Type B pancreatic cell (in vitro differentiated cells): ENCODE measurements around the gene ADORA1. TPM values are rescaled to one million over a fixed set of nuclear protein-coding genes. Genes with fewer than 3 reads are reported as not detected.

ENCODE experiments used
- DNase-seq: peaks from one replicate; pipeline ENCODE4 v3.0.0; 2021; ENCODE audit warnings: mixed read lengths; ENCODE audit not compliant: unreplicated experiment; ENCODE audit errors: extremely low spot score
- H3K27ac Mint-ChIP-seq: 2 replicates; pipeline ENCODE4 v1.8.0; 2021; ENCODE audit warnings: mild to moderate bottlenecking, mixed read lengths
- H3K27me3 Mint-ChIP-seq: 2 replicates; pipeline ENCODE4 v1.8.0; 2021; ENCODE audit warnings: mixed read lengths
- H3K36me3 Mint-ChIP-seq: 2 replicates; pipeline ENCODE4 v1.8.0; 2021; ENCODE audit warnings: mixed read lengths
- H3K4me1 Mint-ChIP-seq: one replicate; pipeline ENCODE4 v1.8.0; 2021; ENCODE audit warnings: mixed read lengths; ENCODE audit not compliant: unreplicated experiment
- H3K4me3 Mint-ChIP-seq: 2 replicates; pipeline ENCODE4 v1.8.0; 2021; ENCODE audit warnings: mild to moderate bottlenecking, mixed read lengths
- H3K9me3 Mint-ChIP-seq: 2 replicates; pipeline ENCODE4 v1.8.0; 2021; ENCODE audit warnings: mixed read lengths
- total RNA-seq: library from RNA; stranded (reverse); gene quantifications from 2 replicates; pipeline ENCODE4 v1.2.1, GENCODE V29; 2021; ENCODE audit warnings: low replicate concordance
- TF ChIP-seq, protein P1 (sequence below): fragments of 200-600 bp; sonication (generic); conservative IDR thresholded peaks from 2 replicates; pipeline ENCODE4 v1.5.0; 2021; ENCODE audit warnings: antibody characterized with exemption, mild to moderate bottlenecking

Gene ADORA1
- total RNA-seq, 1 donor from 2014 or later, result 2.7 TPM

DNA sequence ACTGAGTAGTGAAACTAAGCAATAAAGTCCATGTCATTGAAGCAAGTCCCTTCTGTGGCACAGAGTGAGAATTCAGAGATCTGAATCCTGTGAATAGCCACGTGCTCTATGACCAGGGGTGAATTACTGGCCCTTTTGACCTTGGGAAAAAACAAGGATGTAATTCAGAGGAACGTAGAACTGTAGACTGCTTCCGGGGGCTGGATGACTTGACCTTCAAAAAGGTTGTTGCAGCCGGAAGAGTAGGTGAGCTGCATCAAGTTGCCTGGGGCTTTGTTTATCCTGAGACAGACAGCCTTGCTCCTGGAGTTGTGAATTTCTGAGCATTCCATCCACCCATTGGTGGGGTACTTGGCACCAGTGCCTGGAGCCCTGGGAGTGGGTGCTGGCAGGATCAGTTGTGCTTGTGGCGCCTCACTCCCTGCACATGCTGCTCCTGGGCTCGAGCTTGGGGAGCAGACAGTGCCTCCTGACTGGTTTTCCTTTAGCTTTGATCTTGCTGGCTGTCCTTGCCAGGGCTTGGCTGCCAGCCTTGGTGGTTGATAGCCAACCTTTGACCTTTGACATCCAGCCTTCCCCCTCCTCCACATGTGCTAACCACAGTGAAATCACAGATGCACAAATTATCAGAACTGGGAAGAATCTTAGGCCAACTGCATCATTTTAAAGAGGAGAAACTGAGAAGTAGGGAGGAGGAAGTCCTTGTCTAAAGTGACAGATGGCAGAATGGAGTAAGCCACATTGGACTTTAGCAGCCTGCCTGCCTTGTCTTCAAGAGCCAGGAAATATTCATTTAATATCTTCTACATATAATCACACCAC, 25.5 kb upstream of the ADORA1 start:
- Mint-ChIP-seq H3K4me1 (peaks cover 13% of the 10 kb centered on the region), H3K27ac (no peak overlapping the region), H3K27me3 (peaks cover 7% of the 10 kb centered on the region), H3K36me3 (no peaks in the 10 kb centered on the region), H3K9me3 (no peaks in the 10 kb centered on the region), H3K4me3 (no peak overlapping the region)
- DNase-seq, result no peak
- TF ChIP-seq, protein P1, sequence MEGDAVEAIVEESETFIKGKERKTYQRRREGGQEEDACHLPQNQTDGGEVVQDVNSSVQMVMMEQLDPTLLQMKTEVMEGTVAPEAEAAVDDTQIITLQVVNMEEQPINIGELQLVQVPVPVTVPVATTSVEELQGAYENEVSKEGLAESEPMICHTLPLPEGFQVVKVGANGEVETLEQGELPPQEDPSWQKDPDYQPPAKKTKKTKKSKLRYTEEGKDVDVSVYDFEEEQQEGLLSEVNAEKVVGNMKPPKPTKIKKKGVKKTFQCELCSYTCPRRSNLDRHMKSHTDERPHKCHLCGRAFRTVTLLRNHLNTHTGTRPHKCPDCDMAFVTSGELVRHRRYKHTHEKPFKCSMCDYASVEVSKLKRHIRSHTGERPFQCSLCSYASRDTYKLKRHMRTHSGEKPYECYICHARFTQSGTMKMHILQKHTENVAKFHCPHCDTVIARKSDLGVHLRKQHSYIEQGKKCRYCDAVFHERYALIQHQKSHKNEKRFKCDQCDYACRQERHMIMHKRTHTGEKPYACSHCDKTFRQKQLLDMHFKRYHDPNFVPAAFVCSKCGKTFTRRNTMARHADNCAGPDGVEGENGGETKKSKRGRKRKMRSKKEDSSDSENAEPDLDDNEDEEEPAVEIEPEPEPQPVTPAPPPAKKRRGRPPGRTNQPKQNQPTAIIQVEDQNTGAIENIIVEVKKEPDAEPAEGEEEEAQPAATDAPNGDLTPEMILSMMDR, result no peak

DNA sequence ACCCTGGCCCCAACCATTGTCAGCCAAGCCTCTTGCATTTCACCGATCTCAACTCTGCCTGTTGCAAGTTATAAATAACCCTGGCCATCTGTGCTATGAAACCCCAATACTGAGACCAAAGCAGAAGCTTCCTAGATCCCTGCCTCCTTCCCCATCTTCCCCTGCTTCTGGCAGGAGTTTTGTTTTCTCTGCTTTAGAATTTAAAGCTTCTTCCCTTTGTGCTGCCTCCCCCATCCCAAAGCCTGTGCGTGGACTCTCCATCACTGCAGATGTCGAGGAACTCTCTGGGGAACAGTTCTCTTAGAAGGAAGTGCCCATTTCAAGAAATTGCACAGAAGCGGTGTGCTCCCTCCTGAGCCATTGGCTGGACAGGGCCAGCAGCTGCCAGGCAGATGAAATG, 24.3 kb upstream of the ADORA1 start:
- TF ChIP-seq, protein P1, result no peak
- H3K9me3 Mint-ChIP-seq, result no peaks in the 10 kb centered on the region
- H3K36me3 Mint-ChIP-seq, result no peaks in the 10 kb centered on the region
- H3K4me3 Mint-ChIP-seq, result no peak overlapping the region
- H3K27me3 Mint-ChIP-seq, result peaks cover 17% of the 10 kb centered on the region
- H3K27ac Mint-ChIP-seq, result no peak overlapping the region
- peaks cover 13% of the 10 kb centered on the region for H3K4me1 Mint-ChIP-seq
- DNase-seq, result no peak

DNA sequence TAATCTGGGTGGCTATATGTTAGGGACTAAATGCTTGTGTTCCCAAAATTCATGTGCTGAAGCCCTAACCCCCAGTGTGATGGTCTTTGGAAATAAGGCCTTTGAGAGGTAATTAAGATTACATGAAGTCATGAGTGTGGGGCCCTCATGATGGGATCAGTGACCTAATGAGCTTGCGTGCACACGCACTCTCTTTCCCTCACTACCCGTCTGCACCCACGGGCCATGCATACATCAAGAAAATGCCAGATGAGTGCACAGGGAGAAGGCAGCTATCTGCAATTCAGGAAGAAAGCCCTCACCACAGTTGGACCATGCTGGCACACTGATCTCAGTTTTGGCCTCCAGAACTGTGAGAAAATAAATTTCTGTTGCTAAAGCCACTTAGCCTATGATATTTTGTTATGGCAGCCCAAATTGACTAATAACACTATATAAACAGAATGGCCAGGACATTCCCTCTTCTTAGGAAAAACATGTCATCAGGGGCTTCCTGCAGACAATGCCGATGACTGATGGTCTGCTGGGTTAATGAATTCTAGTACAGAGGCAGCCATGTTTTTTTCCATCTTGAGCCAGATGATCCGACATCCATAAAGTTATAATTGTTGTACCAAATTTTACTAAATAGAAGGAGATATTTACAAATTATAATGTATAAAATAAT, 23.6 kb upstream of the ADORA1 start:
- Mint-ChIP-seq H3K27me3 (peaks cover 22% of the 10 kb centered on the region), H3K9me3 (no peaks in the 10 kb centered on the region), H3K4me1 (peaks cover 13% of the 10 kb centered on the region), H3K4me3 (no peak overlapping the region), H3K27ac (no peak overlapping the region), H3K36me3 (no peaks in the 10 kb centered on the region)
- TF ChIP-seq, protein P1, result no peak
- DNase-seq, result no peak

DNA sequence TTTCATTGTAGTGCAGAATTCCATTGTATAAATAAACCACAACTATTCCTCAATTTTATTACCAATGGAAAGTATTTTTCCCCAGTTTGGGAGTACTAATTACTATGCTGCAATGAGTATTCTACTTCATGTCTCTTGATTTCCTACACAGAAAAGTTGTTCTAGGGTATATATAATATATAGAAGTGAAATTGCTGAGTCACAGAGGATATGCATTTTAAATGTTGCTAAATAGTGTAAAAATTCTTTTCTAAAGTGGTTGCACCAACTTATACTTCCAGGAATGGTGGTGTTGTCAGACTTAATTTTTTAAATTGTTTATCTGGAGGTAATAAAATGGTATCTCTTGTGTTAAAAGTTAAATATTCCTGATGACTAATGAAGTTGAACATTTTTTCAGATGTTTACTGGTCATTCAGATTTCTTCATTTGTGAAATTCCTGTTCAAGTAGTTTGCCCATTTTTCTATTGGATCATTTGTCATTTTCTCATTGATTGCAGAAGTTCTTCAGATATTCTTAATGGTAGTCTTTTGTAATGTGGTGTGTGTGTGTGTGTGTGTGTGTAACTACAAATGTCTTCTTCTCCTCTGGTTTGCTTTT, 22.6 kb upstream of the ADORA1 start:
- Mint-ChIP-seq H3K36me3 (no peaks in the 10 kb centered on the region), H3K27me3 (peaks cover 31% of the 10 kb centered on the region), H3K4me3 (no peak overlapping the region), H3K9me3 (no peaks in the 10 kb centered on the region), H3K27ac (no peak overlapping the region), H3K4me1 (peaks cover 13% of the 10 kb centered on the region)
- DNase-seq, result no peak
- TF ChIP-seq, protein P1, result no peak

DNA sequence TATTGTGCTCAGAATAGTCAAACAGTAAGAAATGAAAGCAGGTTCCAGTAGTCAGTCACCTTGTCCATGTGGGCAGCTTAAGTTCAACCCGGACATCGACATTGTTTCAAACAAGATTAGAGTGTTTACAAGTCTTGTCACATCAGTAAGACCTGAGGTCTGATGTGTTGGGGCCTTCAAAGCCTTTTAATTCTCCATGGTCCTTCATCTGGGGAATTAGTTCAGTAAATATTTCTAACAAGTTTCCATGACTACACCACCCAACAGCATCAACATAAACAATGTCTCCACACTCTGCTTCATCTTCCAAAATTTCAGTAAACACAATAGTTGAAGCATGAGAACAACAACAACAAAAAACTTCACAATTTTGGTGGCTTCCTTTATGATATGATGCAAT, 15.1 kb upstream of the ADORA1 start:
- no peaks in the 10 kb centered on the region for H3K9me3 Mint-ChIP-seq
- H3K4me3 Mint-ChIP-seq, result no peak overlapping the region
- no peaks in the 10 kb centered on the region for H3K4me1 Mint-ChIP-seq
- TF ChIP-seq, protein P1, result no peak
- DNase-seq, result no peak
- H3K36me3 Mint-ChIP-seq, result no peaks in the 10 kb centered on the region
- no peak overlapping the region for H3K27ac Mint-ChIP-seq
- H3K27me3 Mint-ChIP-seq, result peaks cover 48% of the 10 kb centered on the region
